Lower leg skin (tissue), 3 donors: ENCODE data around the gene WNT1.

ENCODE experiments used
- CTCF ChIP-seq, 3 donors: fragments of 450-650 bp; IDR thresholded peaks; one replicate each; pipeline ENCODE4 v1.5.1; 2016; ENCODE audit warnings: antibody characterized with exemption in 3 of 3, mild to moderate bottlenecking in 3 of 3, moderate library complexity in 2 of 3
- POLR2A ChIP-seq, 2 donors: fragments of 450-650 bp; IDR thresholded peaks; one replicate each; pipeline ENCODE4 v1.6.1; 2016 to 2017; ENCODE audit warnings: antibody characterized with exemption in 2 of 2, mild to moderate bottlenecking in 1 of 2, moderate library complexity in 1 of 2

DNA sequence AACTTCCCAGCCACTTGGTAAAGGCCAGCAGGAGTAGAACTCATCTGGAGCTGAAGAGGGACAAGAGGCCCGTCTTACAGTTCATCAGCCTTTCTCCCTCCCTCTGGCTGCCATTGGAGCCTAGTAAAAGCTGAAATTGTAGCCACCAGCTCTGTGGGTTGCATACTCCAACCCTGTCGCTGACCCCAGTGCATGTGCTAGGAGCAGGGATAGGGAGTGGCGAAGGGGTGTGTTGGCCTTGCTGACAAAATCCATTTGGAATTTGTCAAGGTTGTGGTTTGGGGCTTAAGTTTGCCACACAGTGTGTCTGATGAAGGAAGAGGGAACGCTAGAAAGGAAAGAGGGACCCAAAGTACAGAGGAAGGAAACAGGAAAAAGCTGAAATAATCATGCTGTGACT lies 16.8 kb upstream of the WNT1 start:
- no peak for TF ChIP-seq POLR2A (IDR thresholded peaks at IDR 0.05)
- no peak for TF ChIP-seq CTCF (IDR thresholded peaks at IDR 0.05)
